Endometrium (tissue), 2 donors: ENCODE data around the gene BCL11B.

Source experiments
- FAIRE-seq: peaks from 2 replicates; lab custom pipeline; 2012; peaks lifted over from hg19 to GRCh38; lab: Jason Lieb, UNC
- donor health status: control.
- donor health status: control.

The BCL11B gene

GRCh38 chr14:99181241-99181640 lies 90.8 kb downstream of the BCL11B start:
- FAIRE-seq, result no peak

DNA sequence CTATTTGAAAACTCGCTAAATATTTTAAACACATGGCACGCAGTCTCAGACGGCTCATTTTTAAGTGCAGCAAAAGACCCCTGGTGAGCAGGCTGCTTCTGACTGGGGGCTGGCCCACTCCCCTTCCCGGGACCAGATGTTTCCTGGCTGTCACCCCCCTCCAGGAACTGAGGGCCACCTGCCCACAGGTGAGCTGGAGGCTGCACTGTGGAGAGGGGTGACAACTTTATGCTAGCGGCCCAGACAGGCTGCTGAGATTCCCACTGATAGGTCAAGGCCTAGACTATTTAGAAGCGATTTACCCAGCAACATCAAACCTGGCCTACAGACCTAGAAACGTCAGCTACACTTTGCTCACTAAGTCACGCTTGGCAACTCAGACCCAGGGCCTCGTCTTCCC lies 92.1 kb downstream of the BCL11B start:
- FAIRE-seq, result no peak

GRCh38 chr14:99179506-99179905 lies 92.5 kb downstream of the BCL11B start:
- no peak for FAIRE-seq

DNA sequence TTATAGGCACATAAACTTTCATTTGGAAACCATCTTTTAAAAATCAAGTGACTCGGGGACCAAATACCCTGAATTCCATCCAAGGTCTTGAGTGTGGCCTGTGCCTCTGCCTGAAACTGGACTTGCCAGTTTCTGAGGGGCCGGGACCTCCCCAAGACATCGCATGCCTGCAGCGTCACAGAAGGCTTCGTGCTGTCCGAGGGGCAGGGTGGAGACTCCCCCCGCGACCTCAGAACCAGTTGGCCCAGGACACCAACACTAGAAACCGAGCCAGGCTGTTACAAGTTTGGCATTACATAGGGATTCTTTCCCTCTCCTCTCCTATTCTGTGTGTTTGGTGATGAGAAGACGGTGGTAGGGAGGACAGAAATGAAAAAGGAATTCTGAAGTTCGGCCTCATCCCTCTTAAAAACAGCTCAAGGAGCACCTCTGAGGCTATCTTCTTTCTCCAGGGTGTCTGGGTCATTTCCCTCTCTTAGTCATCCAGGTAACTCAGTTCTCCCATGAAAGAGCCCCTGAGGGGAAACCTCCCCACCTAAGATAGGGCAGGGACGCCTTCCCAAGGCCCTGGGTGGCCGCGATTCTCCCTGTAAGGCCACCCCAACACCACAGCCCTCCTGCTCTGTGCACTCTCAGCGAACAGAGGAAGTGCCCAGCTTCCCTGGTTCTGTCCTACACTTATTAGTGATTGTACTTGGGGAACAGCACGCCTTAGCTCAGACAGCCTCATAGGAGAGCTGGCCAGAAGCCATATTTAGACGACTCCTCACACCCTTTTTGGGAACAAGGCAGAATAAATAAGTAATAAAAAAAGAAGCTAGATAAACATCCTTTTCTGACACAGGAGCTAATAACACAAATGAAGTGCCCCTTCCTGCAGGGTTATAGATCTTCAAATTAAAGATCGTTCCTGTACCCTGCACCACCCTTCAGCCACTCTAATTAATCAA lies 93.8 kb downstream of the BCL11B start:
- FAIRE-seq, result no peak

DNA sequence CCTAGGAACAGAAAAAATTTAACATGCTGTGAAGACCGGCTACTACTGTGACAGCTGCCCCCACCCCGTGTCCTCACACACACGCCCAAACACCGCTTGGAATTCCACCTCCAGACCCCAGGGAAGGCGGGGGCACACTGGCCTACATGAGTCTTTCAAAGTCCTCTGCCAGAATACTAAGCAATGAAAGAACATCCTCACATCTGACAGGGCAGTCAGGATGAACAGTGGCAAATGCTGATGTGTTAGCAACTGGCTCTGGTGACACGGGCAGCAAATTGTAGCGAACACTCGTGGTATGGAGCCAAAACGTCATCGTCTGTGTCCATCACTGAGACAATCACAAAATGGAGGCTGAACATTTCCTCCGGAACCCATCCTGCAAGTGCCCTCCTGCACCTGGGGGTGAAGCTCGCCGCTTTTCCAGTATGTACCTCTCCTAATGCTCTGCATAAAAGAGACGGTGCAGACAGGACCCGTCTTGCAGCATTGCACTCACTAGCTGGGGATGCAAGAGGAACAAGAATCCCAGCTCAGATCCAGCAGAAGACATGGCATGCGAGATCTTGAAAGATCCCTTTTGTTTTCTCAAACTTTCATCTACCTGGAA lies 94.8 kb downstream of the BCL11B start:
- no peak for FAIRE-seq

DNA sequence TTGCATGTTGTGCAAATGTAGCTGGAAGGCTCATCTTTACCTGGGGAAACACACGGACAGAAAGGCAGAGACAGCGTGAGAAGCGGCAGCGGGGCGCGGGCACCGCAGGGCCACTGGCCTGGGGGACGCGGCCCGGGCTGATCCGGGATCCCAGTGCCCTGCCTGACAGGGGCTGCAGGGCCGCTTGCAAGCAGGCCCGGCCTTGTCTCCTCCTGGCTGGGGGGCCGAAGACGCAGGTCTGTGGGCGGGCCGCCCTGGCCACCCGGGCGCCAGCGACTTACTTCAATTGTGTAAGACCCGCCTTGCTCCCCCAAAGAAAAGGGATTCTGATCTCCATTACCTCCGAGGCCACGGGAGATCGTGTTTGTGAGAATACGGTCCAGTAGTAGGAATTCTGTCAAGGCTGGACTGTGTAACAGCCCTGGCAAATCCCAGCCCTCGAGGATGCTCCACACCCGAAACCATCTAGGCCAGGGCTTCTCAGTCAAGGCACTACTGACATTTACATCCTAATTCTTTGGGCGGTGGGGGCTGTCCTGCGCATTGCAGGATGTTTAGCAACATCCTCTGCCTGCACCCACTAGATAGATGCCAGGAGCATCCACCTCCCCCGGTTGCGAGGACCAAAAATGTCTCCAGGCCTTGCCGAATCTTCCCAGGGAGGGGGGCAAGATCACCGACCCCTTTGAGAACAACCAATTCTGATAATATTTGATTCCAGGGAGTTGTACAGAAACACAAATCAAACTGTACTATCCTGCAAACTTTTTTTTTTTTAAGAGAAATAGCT lies 95.6 kb downstream of the BCL11B start:
- no peak for FAIRE-seq

DNA sequence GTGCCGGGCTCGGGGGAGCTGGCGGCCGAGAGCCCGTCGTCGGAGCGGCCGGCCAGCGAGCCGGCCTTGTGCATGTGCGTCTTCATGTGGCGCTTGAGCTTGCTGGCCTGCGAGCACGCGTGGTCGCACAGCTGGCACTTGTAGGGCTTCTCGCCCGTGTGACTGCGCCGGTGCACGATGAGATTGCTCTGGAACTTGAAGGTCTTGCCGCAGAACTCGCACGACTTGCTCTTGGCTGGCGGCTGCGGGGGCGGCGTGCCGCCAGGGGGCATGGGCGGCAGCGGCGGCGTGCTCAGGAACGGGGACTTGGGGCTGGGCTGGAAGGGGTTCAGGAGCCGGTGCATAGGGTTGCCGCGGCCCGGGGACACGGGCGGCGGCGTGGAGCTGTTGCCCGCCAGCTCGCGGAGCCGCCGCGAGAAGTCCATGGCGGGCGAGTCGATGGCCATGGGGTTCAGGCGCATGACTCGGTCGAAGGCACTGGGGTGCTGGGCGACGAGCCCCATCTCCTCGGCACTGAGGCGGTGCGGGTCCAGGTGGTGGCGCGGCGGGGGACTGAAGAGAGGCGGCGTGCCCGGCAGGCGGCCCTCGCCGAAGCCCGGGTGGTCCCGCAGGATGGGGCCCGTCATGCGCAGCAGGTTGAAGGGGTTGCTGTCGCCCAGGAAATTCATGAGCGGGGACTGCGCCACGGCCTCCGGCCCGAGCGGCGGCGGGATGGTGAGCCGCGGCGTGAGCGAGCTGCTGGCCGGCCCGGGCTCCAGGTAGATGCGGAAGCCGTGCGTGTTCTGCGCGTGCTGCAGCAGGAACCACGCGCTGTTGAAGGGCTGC lies 96.5 kb downstream of the BCL11B start:
- no peak for FAIRE-seq

GRCh38 chr14:99174770-99175319 lies 97.2 kb downstream of the BCL11B start:
- FAIRE-seq, result no peak

GRCh38 chr14:99174081-99174769 lies 97.8 kb downstream of the BCL11B start:
- FAIRE-seq, result no peak

GRCh38 chr14:99173506-99173905 lies 98.5 kb downstream of the BCL11B start:
- no peak for FAIRE-seq

GRCh38 chr14:99173086-99173485 lies 98.9 kb downstream of the BCL11B start:
- no peak for FAIRE-seq

- no peak for FAIRE-seq
Observed at GRCh38 chr14:99171396-99171795, 100.6 kb downstream of the BCL11B start.

DNA sequence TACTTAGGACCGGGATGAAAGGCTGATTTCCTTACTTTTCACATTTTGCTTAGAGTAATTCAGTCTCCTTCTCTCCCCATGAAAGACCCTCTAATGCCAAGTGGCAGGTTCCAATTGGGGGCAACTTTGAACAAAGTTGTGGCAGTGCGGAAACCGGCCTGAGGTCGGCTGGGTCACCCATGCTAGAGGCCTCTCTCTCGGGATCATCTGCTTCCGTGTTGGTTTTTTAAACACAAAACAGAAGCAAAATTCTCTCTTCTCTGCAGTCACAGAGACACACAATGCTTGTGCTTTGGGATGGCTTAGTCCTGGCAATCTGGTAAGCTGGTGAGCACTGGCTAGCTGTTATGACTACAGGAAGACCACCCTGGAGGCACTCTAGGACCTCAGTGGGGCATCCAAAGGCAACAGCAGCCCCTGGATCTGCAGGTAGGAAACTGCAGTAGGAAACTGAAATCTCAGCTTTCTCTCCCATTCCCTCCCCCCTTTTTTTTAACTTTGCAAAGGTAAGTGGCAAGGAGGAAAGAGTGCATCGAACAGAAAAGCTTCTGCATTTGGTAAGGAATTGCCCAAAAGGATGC lies 102.1 kb downstream of the BCL11B start:
- no peak for FAIRE-seq

DNA sequence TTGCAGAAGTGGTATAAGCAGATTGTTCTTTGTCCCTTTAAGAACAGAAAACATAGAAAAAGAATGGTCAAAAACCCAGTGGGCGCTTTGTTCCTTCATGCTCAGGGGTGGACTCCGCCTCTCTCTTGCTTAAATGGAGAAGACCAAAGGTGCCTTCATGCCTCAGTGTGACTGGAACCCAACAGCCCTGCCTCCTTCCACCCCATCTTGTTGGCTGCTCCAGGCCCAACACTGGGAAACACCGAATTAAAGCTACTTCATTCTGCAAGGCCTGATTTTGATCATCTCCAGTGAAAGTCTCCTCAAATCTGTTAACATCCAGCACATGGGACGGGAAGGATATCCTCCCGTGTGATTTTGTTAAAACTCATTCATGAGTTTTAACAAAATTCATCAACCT lies 103.7 kb downstream of the BCL11B start:
- FAIRE-seq, result no peak

DNA sequence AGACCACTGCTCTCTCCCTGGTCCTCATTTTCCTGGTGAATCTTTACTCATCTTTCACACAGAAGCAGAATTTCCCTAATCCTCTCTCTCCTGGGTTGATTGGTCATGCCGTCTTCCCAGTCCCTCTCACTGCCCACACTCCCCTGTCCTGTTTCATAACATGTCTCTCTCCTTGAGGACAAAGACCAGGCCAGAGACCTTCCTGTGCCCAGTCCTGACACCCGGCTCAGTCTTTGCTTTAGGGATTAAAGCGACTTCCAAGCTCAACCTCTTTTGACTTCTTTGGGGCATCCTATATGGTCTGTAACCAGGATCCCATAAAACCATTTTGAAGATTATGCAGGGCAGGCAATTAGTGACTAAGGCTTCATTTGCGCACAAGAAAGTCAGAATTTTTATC lies 105.5 kb downstream of the BCL11B start:
- FAIRE-seq, result no peak

DNA sequence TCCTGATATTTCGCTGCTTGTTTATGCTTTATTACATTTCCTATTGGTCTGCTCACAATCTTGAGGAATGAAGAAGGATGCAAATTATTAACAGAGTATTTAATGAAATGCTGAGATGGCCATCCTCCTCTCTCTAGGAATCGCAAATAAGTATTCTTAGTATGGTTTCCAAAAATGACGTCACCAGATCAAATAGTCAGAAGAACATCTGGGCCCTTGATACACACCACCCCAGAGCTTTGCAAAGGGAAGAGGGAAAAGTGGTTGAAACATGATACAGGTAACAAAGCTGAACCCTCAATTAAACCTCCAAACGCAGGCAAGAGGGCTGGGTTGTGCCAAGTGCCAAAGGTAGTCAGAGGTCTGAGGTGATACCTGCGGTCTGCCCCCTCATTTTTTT lies 107.3 kb downstream of the BCL11B start:
- FAIRE-seq, result no peak

- FAIRE-seq, result no peak
Observed at GRCh38 chr14:99163446-99163845, 108.6 kb downstream of the BCL11B start.

DNA sequence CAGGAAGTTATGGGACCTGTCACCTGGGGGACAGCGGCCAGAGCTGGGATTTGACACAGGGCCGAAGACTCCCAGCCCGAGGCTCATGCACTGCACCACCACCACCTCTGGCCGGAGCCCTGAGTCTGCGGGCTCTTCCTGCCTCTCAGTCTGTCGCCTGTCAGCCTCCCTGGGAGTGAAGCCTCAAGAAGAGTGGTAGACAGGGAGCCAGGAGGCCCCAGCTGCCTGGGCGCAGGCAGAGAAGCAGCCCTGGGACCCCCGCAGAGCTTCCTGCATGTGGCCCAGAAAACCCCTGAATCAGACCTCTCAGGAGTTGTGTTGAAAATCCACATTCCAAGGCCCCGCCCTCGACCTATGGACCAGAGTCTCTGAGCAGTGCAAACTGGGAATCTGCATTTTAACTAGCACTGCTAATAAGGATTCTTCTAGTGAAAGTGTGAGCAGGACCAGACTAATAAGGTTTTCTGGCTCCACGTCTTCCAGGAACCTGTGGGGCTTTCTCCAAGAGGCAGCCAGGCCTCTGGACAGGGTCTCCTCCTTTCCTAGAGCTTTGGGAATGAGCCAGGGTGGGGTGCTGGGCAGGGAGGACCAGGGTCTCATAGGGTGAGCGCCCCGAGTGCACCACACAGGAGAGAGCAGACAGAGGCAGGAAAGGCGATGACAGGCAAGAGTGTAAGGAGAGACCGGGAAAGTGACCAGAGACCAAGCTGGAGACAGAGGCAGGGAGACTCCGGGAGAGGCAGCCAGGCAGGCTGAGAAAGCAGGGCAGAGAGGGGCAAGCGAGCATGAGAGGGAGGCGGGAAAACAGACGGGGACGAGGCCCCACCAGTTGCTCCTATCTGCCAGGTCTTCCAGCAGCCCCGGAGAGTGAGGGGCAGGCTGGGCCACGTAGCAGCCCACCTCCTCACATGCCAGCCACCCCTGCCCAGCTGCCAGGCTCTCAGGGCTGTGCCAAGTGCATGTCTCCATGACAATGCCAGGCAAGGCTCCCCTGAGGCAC lies 112.4 kb downstream of the BCL11B start:
- FAIRE-seq, result no peak

GRCh38 chr14:99158646-99159165 lies 113.3 kb downstream of the BCL11B start:
- no peak for FAIRE-seq
